ENCODE results near the gene MT1B.

GRCh38 chr16:56623637-56624036 lies 28.0 kb upstream of the MT1B start:
- TF ChIP-seq CTCF (IDR thresholded peaks at IDR 0.05) (no peak), POLR2A (IDR thresholded peaks at IDR 0.05) (no peak)

Measured in heart left ventricle (tissue), 13 donors.